NK-92 treated with Interleukin-12 subunit alpha and Interleukin-12 subunit beta, amount 100 ng/mL, for 24 hours (cell line): ENCODE data around the gene STRN3.
"Not testable (repeated sequence)": the region's sequence is repeated elsewhere in the genome, so short reads cannot be mapped to it uniquely, and the experiment has no call there.

Experiments
- DNase-seq: peaks from one replicate; lab custom pipeline; 2025; lab: John Stamatoyannopoulos, UW

Gene STRN3

GRCh38 chr14:30969796-30970195 is 56.4 kb downstream of the STRN3 start:
- not testable (repeated sequence) for DNase-seq

GRCh38 chr14:30967364-30968098 is 58.6 kb downstream of the STRN3 start:
- not testable (repeated sequence) for DNase-seq

- DNase-seq = no peak
Observed at GRCh38 chr14:30966415-30967363, 59.5 kb downstream of the STRN3 start.

- DNase-seq = not testable (repeated sequence)
Observed at GRCh38 chr14:30965861-30966260, 60.3 kb downstream of the STRN3 start.

- not testable (repeated sequence) for DNase-seq
Observed at GRCh38 chr14:30962537-30962936, 63.6 kb downstream of the STRN3 start.

GRCh38 chr14:30961330-30961729 is 64.8 kb downstream of the STRN3 start:
- DNase-seq = no peak

GRCh38 chr14:30960216-30960615 is 66.0 kb downstream of the STRN3 start:
- DNase-seq = no peak

GRCh38 chr14:30958555-30959407 is 67.4 kb downstream of the STRN3 start:
- no peak for DNase-seq

GRCh38 chr14:30957813-30958370 is 68.3 kb downstream of the STRN3 start:
- no peak for DNase-seq

- DNase-seq = no peak
Observed at GRCh38 chr14:30949651-30950050, 76.5 kb downstream of the STRN3 start.

GRCh38 chr14:30943694-30944093 is 82.5 kb downstream of the STRN3 start:
- DNase-seq = no peak

- no peak for DNase-seq
Observed at GRCh38 chr14:30940886-30941285, 85.3 kb downstream of the STRN3 start.

GRCh38 chr14:30938617-30939016 is 87.6 kb downstream of the STRN3 start:
- DNase-seq = no peak

- DNase-seq = no peak
Observed at GRCh38 chr14:30935445-30935844, 90.7 kb downstream of the STRN3 start.

GRCh38 chr14:30933937-30934336 is 92.2 kb downstream of the STRN3 start:
- not testable (repeated sequence) for DNase-seq

- DNase-seq = no peak
Observed at GRCh38 chr14:30928462-30928861, 97.7 kb downstream of the STRN3 start.

GRCh38 chr14:30925254-30925653 is 100.9 kb downstream of the STRN3 start:
- DNase-seq = no peak

GRCh38 chr14:30921788-30922187 is 104.4 kb downstream of the STRN3 start:
- DNase-seq = no peak

- DNase-seq = no peak
Observed at GRCh38 chr14:30921305-30921704, 104.9 kb downstream of the STRN3 start.

- no peak for DNase-seq
Observed at GRCh38 chr14:30915596-30915995, 110.6 kb downstream of the STRN3 start.

- DNase-seq = no peak
Observed at GRCh38 chr14:30914812-30915211, 111.4 kb downstream of the STRN3 start.

GRCh38 chr14:30908826-30909225 is 117.4 kb downstream of the STRN3 start:
- no peak for DNase-seq
